ENCODE results near the gene ERC2. TPM values are rescaled to one million over a fixed set of nuclear protein-coding genes. Genes with fewer than 3 reads are reported as not detected.

ERC2 gene
- polyA plus RNA-seq, 3 donors = not detected

DNA sequence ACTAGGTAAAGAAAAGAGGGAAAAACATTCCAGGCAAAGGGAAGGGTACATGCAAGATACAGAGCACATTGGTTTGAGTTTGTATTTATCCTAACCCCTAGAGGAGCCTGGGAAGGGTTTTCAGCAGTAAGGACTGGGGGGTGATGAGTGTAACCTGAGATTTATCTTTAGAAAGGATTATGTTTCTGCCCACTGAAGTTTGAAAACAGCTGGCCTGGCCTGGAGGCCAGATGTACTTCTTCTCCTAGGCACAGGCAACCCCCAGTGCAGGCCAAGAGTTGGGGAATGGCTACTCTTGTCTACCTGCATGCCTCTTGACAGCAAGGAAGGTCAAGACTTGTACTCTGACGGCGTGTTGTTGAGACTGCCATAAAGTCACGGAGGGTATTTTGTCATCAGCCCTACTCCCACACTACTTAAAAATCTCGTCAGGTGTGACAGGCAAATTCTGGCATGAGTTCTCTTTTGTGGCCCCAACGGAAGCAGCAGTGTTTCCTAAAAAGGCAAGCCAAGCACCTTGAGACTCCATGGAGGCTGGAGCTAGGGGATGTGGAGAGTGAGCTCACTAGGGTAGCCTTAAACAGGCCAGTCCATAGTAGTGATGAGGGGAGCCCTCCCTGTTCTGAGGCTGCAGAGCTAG is 739.7 kb downstream of the ERC2 start:
- peaks cover 0 to 2% (median 0%) of the 10 kb centered on the region in 7 donors for H3K9me3 Mint-ChIP-seq
- H3K9me3 ChIP-seq (replicated peaks in 1 of 2; ENCODE audit: control insufficient read depth in 1 of 2, insufficient read depth in 1 of 2, low read length in 2 of 2) = no peaks in the 10 kb centered on the region
- H3K4me1 ChIP-seq (ENCODE audit: control insufficient read depth in 1 of 2, insufficient read depth in 2 of 2, low read length in 2 of 2) = no peaks in the 10 kb centered on the region
- no peak overlapping the region for H3K4me2 ChIP-seq (replicated peaks; ENCODE audit: extremely low read depth, low read length, poor library complexity, severe bottlenecking)
- H3K27ac ChIP-seq (ENCODE audit: low read depth in 1 of 2, low read length in 2 of 2) = no peak overlapping the region
- H2AFZ ChIP-seq (ENCODE audit: insufficient read depth, low read depth, low read length, poor library complexity, severe bottlenecking) = no peak overlapping the region
- no peaks in the 10 kb centered on the region for H4K20me1 ChIP-seq (ENCODE audit: insufficient read depth, low read length)
- H3K4me3 ChIP-seq (replicated peaks in 1 of 3; ENCODE audit: low read depth in 2 of 3, low read length in 3 of 3) = no peak overlapping the region
- H3K27me3 ChIP-seq (ENCODE audit: control insufficient read depth in 2 of 2, insufficient read depth in 2 of 2, low read length in 2 of 2) = peaks cover 0 to 11% of the 10 kb centered on the region in 2 donors
- no peak overlapping the region for H3K4me3 Mint-ChIP-seq
- intact Hi-C loops (cut with micrococcal nuclease) = no loop called here
- no peaks in the 10 kb centered on the region for H3K36me3 Mint-ChIP-seq
- no peaks in the 10 kb centered on the region for H3K79me2 ChIP-seq (ENCODE audit: insufficient read depth, low read length)
- no peak for DNase-seq
- H3K36me3 ChIP-seq (replicated peaks in 1 of 2; ENCODE audit: control insufficient read depth in 1 of 2, insufficient read depth in 2 of 2, low read length in 2 of 2) = no peaks in the 10 kb centered on the region
- H3K27me3 Mint-ChIP-seq (ENCODE audit: low read depth in 3 of 3) = peaks cover 4 to 12% (median 6%) of the 10 kb centered on the region in 3 donors
- no peak overlapping the region for H3K27ac Mint-ChIP-seq
- H3K9ac ChIP-seq (ENCODE audit: insufficient read depth, low read length, poor library complexity, severe bottlenecking) = no peak overlapping the region
- TF ChIP-seq CTCF (IDR thresholded peaks at IDR 0.05) = no peak
- WGBS (ENCODE audit: insufficient coverage) = 93% methylated on average over 3 of the region's 5 CpGs
- H3K4me1 Mint-ChIP-seq = no peaks in the 10 kb centered on the region

DNA sequence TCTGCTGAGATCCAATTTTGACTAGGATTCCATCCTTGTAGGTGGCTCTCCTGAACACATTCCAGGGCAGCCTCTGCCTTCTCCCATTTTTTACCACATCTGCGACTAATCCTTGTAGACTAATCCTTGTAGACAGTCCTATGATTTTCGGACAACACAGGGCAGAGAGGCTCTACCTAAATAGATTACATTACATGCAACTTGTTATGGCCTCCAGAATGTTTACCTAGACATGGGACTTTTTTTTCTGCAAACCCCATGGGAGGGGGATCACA is 741.8 kb downstream of the ERC2 start:
- Histone ChIP-seq H3K36me3 (replicated peaks in 1 of 2; ENCODE audit: control insufficient read depth in 1 of 2, insufficient read depth in 2 of 2, low read length in 2 of 2) (no peaks in the 10 kb centered on the region), H3K27ac (ENCODE audit: low read depth in 1 of 2, low read length in 2 of 2) (no peak overlapping the region), H3K4me2 (replicated peaks; ENCODE audit: extremely low read depth, low read length, poor library complexity, severe bottlenecking) (no peak overlapping the region), H3K27me3 (ENCODE audit: control insufficient read depth in 2 of 2, insufficient read depth in 2 of 2, low read length in 2 of 2) (peaks cover 0 to 11% of the 10 kb centered on the region in 2 donors), H3K4me1 (ENCODE audit: control insufficient read depth in 1 of 2, insufficient read depth in 2 of 2, low read length in 2 of 2) (no peaks in the 10 kb centered on the region), H3K4me3 (replicated peaks in 1 of 3; ENCODE audit: low read depth in 2 of 3, low read length in 3 of 3) (no peak overlapping the region), H3K79me2 (ENCODE audit: insufficient read depth, low read length) (no peaks in the 10 kb centered on the region), H2AFZ (ENCODE audit: insufficient read depth, low read depth, low read length, poor library complexity, severe bottlenecking) (no peak overlapping the region), H3K9ac (ENCODE audit: insufficient read depth, low read length, poor library complexity, severe bottlenecking) (no peak overlapping the region), H3K9me3 (replicated peaks in 1 of 2; ENCODE audit: control insufficient read depth in 1 of 2, insufficient read depth in 1 of 2, low read length in 2 of 2) (no peaks in the 10 kb centered on the region), H4K20me1 (ENCODE audit: insufficient read depth, low read length) (no peaks in the 10 kb centered on the region)
- Mint-ChIP-seq H3K36me3 (no peaks in the 10 kb centered on the region), H3K27ac (peak overlapping the region in 1 of 7 donors; percentile 14), H3K4me1 (no peaks in the 10 kb centered on the region), H3K4me3 (no peak overlapping the region), H3K9me3 (peaks cover 0 to 2% (median 0%) of the 10 kb centered on the region in 7 donors), H3K27me3 (ENCODE audit: low read depth in 3 of 3) (peaks cover 4 to 19% (median 8%) of the 10 kb centered on the region in 3 donors)
- 93% methylated on average over 2 of the region's 2 CpGs for WGBS (ENCODE audit: insufficient coverage)
- intact Hi-C loops (cut with micrococcal nuclease) = no loop called here
- TF ChIP-seq CTCF (IDR thresholded peaks at IDR 0.05) = no peak
- no peak for DNase-seq

Measured in CD14-positive monocyte (primary cell).